HG03457 (cell line): ENCODE results near the gene STK32C.
"Not testable (repeated sequence)": the region's sequence is repeated elsewhere in the genome, so short reads cannot be mapped to it uniquely, and the experiment has no call there.

Experiments
- ATAC-seq: cut with Tn5 transposase; IDR thresholded peaks from one replicate; pipeline ENCODE4 v1.9.1; 2021; ENCODE audit warnings: moderate number of reproducible peaks; ENCODE audit not compliant: unreplicated experiment

Gene STK32C

DNA sequence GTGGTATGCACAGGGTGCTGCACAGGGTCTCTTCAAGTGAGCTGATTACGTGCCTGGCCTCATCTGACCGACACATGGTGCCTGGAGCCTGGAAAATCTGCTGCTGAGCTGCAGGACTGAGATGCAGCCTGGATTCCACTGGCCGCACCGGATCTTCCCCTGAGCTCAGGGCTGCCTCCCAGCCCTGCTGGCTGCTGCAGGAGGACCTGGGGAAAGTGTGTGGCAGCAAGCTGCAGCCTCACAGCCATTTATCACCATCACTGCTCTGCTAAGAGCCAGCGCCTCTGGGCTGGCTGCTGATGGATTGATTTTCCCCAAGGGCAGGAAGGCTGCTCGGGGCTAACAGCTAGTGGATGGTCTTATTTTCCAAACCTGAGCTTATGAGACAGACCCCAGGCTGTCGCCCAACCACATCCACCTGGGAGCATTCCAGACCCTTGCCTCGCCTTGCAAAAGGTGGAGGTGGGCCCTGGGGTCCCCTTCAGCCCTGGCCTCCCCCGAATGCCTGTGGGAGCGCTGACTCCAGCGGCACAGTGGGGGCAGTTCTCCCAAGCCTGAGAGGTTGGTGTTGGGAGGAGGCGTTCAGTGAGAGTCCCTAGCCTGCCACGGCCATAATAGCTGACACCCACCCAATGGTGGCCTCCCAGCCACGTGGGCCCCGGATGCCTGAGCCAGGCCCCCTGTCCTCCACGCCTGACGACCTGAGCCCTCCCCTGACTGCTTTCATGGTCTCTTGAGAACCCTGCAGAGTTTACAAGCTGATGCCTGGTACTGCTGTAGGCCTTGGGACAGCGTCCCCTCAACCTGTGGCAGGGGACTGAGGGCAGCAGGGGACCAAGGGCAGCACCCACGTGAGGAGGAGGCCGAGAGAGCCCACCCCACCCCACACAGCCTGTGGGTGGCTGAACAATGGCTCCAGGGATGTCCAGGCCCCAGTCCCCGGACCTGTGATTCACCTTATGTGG lies 38.2 kb downstream of the STK32C start:
- ATAC-seq: no peak

DNA sequence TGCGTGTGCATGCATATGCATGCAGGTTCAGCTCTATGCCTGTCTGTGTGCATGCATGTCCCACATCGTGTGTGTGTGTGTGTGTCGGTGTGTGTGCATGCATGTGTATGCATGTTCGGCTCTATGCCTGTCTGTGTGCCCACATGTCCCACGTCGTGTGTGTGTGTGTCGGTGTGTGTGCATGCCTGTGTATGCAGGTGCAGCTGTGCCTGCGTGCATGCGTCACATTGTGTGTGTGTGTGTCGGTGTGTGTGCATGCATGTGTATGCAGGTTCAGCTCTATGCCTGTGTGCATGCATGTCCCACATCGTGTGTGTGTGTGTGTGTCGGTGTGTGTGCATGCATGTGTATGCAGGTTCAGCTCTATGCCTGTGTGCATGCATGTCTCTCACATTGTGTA lies 39.8 kb downstream of the STK32C start:
- not testable (repeated sequence) for ATAC-seq

DNA sequence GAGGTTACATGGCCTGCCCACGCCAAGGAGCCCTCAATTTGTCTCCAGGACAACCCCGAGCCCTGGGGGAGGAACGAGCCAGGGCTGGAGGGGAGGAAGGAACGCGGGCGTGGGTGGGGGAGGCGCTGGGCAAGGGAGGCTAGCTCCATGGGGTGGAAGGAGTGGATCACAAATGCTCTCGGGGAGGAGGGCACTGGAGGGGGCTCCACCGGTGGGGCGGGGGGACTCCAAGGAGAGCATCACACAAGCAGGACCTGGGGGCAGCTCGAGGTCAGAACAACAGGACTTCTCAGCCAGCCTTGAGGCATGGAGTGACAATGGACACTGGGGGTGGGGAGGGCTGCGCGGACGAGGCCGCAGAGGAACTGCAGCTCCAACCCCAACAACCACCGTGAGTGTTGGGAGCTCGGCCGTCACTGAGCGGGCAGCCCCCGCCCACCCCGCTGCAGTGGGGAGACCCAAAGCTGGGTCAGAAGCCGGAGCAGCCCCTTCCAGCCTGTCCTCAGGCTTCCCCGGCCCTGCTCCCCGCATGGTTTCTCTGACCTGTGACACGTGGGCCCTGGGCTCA lies 41.1 kb downstream of the STK32C start:
- ATAC-seq: no peak

DNA sequence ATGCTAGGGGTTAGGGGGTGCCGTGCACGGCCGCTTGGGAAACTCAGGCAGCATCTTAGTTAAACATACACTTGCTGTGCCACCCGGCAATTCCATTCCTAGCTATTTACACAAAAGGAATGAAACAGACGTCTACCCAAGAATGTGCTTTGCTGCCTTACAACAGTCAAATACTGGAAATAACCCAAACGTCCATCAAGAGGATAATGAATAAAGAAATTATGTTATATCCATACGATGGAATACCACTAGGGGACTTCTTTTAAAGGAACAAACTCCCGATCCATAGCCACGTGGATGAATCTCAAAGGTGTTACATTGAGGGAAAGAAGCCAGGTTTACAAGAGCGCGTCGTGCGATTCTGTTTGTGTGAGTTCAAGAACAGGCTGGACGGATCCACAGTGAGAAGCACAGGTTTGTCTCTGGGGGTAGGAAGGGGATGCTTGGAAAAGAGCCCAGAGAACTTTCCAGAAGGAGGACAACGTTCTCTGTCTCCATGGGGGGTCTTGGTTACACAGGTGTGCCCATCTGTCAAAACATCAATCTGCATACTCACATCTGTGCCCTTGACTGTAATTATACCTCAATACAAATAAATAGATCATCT lies 41.8 kb downstream of the STK32C start:
- ATAC-seq: no peak

DNA sequence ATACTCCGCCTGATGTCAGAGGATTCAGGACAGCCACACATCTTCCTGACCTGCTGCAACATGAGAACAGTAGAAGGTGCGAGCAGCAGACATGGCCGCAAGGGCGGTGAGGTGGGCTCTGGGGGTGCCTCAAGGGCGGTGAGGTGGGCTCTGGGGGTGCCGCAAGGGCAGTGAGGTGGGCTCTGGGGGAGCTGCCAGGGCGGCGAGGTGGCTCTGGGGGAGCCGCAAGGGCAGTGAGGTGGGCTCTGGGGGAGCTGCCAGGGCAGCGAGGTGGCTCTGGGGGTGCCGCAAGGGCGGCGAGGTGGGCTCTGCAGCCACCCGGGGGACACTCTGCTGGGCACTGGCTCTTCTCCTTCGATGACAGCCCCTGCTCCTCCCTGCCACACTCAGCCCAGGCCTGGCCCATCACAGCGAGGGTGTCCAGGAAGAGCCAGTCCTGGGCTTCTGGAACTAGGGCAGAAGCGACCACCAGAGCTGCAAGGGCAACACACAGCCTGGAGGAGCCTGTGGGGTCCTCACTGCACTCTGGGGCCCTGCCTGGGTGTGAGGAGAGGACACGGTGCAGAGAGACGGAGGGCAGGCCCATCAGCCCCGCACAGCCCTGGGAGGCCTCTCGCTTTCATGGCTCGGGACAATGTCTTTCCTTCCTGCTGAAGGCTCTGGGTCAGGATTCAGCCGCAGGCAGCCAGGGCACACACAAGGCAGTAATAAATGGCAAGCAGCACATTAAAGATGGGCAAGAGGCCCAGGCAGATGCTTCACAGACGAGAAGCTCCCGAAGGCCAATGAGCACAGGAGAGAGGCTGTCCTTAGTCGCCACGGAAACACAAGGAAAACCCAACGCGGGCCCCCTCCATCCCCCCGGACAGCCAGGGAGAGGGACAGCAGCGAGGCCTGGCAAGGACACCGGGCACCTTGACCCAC lies 42.5 kb downstream of the STK32C start:
- no peak for ATAC-seq

DNA sequence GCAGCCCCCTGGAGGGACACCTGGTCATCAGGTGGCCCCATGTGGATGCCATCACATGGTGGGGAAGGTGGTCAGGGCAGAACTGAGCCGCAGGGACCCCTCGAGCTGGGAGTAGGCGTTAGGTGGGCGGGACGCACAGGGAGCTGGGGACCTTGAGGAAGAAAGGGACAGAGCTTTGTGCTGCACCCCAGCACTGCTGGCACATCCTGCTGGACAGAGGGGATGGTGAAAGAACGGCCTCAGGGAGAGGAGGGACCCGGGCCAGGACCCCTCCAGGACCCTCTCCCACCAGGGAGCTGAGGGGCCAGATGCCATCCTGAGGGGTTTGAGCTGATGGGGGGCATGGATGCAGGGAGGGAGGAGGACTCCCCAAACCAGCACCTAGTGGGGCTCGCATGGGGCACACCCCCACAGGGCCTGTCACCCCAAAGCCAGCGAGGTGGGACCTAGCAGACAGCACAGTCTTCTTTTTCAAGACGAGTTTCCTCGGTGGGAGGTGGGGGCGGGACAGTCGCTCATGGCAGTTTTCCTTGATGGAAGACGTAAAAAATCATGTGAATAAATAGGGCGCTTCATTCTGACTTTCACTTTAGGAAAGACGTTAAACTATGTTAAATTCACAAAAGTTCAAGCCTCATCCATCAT lies 43.3 kb downstream of the STK32C start:
- no peak for ATAC-seq

DNA sequence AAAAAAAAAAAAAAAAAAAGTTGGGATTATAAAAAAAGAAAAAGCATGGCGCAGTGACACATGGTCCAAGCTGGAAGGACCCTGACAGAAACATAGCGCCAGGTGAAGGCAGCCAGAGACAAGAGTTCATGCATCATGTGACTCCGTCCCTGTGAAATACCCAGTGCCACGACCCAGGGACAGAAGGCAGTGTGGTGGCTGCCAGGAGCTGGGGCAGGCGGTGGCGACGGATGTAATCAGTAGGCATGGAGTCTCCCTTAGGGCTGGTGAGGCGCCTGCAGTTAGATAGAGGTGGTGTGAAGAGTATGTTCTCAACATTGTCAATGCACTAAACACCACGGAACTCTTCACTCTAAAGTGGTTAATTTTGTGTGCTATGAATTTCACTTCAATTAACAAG lies 43.9 kb downstream of the STK32C start:
- ATAC-seq: no peak

DNA sequence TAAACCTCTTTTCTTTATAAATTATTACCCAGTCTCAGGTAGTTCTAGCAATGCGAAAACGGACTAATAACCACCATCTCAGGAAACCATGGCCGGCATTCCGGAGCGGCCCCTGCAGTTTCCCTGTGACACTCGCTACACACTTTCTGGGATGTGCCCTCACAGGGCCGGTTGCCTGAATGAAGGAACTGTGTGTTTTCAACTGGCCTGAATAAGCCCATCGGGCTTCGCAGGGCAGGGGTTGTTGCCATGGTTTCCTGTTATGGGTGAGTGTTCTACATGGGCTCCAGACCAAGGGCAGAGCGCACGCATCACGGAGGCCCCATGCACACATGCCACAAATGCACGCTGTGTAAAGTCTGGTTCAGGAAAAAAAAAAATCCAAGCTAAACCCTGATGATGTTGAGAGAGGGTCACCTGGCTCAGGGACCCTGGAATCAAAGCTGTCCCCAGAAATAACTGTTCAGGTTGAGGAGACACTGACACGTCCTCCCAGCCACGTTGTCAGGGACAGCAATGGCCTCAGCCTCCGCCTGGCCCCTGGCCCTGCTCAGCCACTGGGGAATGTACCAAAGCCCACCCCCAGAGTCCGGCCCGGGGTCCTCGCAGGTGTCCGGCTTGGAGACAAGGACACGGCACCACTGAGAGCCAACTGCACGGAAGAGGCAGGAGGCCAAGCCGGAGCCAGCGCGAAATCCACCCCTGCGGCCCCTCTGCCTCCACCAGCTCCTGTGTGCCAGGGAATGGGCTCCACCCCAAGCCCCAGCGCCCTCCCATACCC lies 47.9 kb downstream of the STK32C start:
- ATAC-seq: no peak

DNA sequence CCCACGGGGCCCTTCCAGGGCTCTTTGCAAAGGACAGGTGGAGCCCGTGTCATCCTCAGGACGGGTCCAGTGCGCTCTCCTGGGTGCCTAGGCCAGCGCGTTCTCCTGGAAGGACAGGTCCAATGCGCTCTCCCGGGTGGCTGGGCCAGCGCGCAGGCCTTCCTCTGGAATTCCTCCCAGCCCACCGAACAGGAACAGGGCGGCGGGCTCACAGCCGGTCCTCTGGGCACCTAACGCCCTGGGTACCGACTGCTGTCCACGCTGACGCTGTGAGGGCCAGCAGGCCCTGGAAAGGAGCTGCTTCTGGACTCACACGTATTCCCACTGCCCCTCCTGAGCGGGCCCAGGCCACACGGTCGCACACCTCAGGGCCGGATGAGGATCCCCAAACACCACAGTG lies 49.3 kb downstream of the STK32C start:
- no peak for ATAC-seq

DNA sequence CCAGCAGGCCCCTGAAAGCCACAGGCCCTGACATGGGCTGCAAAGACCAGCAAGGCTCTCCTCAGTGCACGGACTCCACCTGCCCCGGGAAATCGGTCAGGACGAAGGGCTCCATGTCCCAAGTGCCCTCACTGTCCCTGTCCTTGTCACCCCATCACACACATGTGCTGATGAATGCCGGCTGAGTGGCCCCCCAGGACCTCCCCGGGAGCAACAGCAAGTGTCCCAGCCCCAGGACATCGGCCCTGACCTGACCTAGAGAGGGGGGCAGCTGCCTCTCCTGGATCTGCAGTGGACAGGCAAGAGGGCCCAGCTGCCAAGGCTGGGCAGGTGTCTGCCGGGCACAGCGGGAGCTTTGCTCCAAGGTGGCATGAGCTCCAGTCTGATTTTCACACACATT lies 49.8 kb downstream of the STK32C start:
- no peak for ATAC-seq

DNA sequence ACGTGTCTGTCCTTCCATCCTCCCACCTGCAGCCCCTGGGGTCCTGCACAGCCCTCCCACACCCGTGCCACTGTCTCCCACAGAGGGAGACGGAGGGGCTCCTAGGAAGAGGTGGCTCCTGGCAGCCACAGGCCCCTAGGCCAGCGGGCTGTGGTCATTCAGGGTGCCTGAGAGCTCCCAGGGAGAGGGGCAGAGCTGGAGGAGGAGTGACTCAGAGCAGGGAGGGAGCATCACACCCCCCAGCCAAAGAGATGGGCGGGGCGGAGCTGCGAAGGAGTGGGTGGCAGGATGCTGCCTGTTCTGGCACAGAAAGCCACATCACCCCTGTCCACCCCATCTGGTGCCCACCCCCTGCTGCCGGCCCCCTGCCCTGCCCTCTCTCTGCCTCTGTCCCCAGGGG lies 50.5 kb downstream of the STK32C start:
- ATAC-seq: no peak

DNA sequence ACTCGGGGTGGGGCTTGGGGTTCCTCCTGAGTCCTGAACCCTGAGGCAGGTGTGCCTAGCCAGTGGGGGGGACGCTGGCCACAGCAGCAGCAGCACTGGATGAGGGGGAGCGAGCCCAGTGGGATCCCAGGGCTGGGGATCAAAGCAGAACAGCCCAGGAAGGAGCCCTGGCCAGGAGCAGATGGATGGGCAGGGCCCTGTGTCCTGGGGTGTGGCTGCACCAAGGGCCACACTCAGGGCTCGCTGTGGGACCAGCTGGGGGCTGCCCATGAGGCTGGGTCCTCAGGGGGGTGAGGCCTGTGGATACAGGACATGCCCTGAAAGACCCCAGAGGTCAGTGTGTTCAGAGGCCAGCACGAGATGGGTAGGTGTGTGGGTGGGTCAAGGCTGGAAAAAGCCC lies 50.9 kb downstream of the STK32C start:
- no peak for ATAC-seq

DNA sequence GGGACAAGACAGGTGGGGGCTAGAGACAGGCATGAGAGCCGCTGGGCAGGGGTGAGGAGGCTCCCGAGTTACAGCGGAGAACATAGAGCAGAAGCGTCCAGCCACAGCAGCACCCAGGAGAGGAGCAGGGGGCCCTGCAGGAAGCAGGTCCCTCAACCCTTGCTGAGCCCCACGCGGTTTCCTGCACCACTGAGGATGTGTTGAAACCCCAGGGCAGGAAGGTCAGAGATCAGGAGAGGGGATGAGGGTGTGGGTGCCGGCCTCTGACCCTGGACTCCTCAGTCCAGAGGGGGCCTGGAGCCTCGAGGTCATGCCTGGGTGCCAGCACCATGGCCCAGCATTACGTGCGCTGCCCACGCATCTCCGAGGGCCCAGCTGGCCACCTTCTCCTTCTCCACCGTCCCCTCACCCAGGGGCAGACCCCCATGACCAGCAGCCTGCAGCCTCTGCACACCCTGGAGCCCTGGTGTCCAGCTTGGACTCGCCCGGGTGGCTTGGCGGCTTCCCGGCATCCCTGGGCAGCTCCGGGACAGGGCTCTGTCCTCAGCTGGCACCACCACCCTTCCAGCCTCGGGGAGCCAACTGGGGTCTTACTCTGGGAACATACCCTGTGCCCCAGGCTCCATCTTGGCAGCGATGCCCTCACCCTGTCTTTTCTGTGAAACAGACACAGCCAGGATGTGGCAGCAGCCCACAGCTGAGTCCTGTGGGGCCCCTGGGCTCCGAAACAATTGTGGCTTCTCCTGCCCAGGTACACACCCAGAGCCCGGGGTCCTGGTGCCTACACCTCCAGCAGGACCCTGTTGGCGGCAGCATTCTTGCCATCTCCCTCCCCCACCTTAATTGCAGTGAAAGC lies 52.0 kb downstream of the STK32C start:
- no peak for ATAC-seq

DNA sequence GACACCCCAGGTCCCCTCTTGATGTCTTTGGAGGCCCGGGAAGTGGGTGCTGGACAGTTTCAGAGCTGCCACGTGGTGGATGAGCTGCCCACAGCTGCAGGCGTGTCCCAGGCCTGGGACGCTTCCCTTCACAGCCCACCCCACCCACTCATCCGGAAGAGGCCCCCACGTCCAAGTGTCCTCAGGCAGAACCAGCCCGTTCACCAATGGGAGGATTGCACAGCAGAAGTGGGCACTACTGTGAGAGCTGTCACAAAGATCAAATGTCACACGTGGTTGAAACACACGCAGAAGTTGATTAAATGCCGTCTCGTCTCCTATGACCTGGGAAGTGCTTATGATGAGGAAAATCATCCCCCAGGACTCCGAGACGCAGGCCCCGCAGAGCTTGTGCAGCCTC lies 52.9 kb downstream of the STK32C start:
- ATAC-seq: no peak

DNA sequence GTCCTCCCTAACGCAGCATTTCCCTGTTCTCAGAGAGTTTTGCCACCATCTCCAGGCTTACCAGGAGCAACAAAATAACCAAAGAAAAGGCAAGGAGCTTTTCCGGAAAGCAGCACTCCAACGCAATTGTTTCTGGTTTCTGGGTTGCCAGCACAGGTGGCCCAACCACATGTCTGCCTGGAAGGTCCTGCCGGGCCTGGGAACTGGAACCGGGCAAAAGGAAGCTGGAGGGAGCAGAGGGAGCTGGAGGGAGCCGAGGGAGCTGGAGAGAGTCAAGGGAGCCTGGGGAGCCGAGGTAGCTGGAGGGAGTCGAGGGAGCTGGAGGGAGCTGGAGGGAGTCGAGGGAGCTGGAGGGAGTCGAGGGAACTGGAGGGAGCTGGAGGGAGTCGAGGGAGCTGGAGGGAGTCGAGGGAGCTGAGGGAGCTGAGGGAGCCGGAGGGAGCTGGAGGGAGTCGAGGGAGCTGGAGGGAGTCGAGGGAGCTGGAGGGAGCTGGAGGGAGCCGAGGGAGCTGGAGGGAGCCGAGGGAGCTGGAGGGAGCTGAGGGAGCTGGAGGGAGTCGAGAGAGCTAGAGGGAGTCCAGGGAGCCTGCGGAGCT lies 54.6 kb downstream of the STK32C start:
- ATAC-seq: no peak

DNA sequence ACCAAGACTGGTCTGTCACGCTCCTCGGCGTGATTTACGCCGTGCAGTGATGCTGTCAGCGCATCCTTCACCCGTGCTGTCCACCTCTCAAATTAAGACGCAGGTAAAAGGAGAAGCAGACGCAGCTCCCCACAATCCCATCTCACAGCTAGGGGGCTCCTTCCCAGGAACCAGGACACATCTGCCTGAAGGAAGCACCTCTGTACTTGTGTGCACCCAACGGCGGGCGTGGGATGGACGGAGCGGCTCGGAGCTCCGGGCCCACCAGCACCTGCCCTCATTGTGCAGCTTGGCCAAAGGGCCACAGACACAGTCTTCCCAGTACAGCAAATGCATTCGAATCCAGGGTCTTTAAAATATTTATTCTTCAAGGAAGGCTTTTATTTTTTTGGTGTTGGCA lies 55.3 kb downstream of the STK32C start:
- no peak for ATAC-seq

DNA sequence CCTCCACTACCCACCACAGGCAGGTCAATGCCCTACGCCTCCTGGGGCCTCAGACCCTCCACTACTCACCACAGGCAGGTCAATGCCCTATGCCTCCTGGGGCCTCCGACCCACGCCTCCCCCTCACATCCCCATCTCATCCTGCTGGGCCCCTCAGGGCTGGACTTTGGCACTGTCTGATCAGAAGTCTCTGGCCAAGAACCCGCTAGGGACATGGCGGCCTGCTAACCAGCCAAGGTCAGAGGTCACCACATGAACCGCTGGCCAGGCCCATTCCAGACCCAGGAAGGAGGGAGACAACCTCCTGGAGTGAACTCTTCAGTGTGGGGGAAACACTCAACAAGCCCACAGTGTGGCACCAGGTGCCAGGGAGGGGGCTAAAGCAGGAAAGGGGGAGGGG lies 55.8 kb downstream of the STK32C start:
- no peak for ATAC-seq
